ENCODE data around the gene MMP20. TPM values are rescaled to one million over a fixed set of nuclear protein-coding genes. Genes with fewer than 3 reads are reported as not detected.

MMP20 gene
- total and polyA plus RNA-seq, 7 donors = not detected

- 64 to 79% (median 71%) methylated on average over 8 of the region's 8 CpGs for WGBS, 3 donors
- Histone ChIP-seq H3K4me1 (no peaks in the 10 kb centered on the region), H3K27ac (no peak overlapping the region), H3K27me3 (ENCODE audit: insufficient read depth in 3 of 3, low read length in 2 of 3) (no peaks in the 10 kb centered on the region), H3K9me3 (no peaks in the 10 kb centered on the region), H3K4me3 (no peak overlapping the region), H3K36me3 (ENCODE audit: insufficient read depth in 1 of 2, low read depth in 1 of 2) (no peaks in the 10 kb centered on the region)
- no peak for TF ChIP-seq CTCF (IDR thresholded peaks at IDR 0.05)
- no peak for DNase-seq
- ATAC-seq = no peak
- intact Hi-C loops (cut with DNase I) = no loop called here
Observed at GRCh38 chr11:102552447-102553194, 72.5 kb downstream of the MMP20 start.

- WGBS, 3 donors = 49 to 74% (median 69%) methylated on average over 2 of the region's 2 CpGs
- DNase-seq (no peak), ATAC-seq (no peak)
- intact Hi-C loops (cut with DNase I) = no loop called here
- Histone ChIP-seq H3K4me3 (no peak overlapping the region), H3K36me3 (ENCODE audit: insufficient read depth in 1 of 2, low read depth in 1 of 2) (no peaks in the 10 kb centered on the region), H3K4me1 (no peaks in the 10 kb centered on the region), H3K27me3 (ENCODE audit: insufficient read depth in 3 of 3, low read length in 2 of 3) (no peaks in the 10 kb centered on the region), H3K9me3 (no peaks in the 10 kb centered on the region), H3K27ac (no peak overlapping the region)
- no peak for TF ChIP-seq CTCF (IDR thresholded peaks at IDR 0.05)
Observed at GRCh38 chr11:102552020-102552419, 73.1 kb downstream of the MMP20 start.

- ATAC-seq (no peak), DNase-seq (no peak)
- intact Hi-C loops (cut with DNase I) = no loop called here
- H3K4me1 ChIP-seq = no peaks in the 10 kb centered on the region
- no peaks in the 10 kb centered on the region for H3K9me3 ChIP-seq
- 47 to 52% (median 48%) methylated on average over 6 of the region's 6 CpGs for WGBS, 3 donors
- no peaks in the 10 kb centered on the region for H3K27me3 ChIP-seq (ENCODE audit: insufficient read depth in 3 of 3, low read length in 2 of 3)
- no peak overlapping the region for H3K27ac ChIP-seq
- TF ChIP-seq CTCF (IDR thresholded peaks at IDR 0.05) = no peak
- H3K36me3 ChIP-seq (ENCODE audit: insufficient read depth in 1 of 2, low read depth in 1 of 2) = no peaks in the 10 kb centered on the region
- H3K4me3 ChIP-seq = no peak overlapping the region
Observed at GRCh38 chr11:102551169-102551781, 73.9 kb downstream of the MMP20 start.

GRCh38 chr11:102546923-102547471 is 78.1 kb downstream of the MMP20 start:
- intact Hi-C loops (cut with DNase I) = no loop called here

More at GRCh38 chr11:102546923-102547471, 78.1 kb downstream of the MMP20 start:
- Histone ChIP-seq H3K36me3 (ENCODE audit: insufficient read depth in 1 of 2, low read depth in 1 of 2) (no peaks in the 10 kb centered on the region), H3K4me1 (no peaks in the 10 kb centered on the region), H3K27me3 (ENCODE audit: insufficient read depth in 3 of 3, low read length in 2 of 3) (no peaks in the 10 kb centered on the region), H3K27ac (no peak overlapping the region), H3K4me3 (no peak overlapping the region), H3K9me3 (no peaks in the 10 kb centered on the region)
- WGBS, 3 donors = 75 to 82% (median 81%) methylated on average over 3 of the region's 3 CpGs
- no peak for TF ChIP-seq CTCF (IDR thresholded peaks at IDR 0.05)
- DNase-seq (no peak), ATAC-seq (no peak)
